Hepatocyte (in vitro differentiated cells): ENCODE results near the gene NRF1.

Experiments
- EZH2 ChIP-seq: fragments of 200-600 bp; sonication (generic); IDR thresholded peaks from 2 replicates; pipeline ENCODE4 v1.6.1; 2016; ENCODE audit warnings: antibody characterized with exemption, mild to moderate bottlenecking, borderline replicate concordance
- EZH2phosphoT487 ChIP-seq: fragments of 200-600 bp; sonication (generic); IDR thresholded peaks from one replicate; pipeline ENCODE4 v1.6.1; 2018; ENCODE audit warnings: antibody characterized with exemption, mild to moderate bottlenecking, low read depth, moderate library complexity; ENCODE audit not compliant: unreplicated experiment, severe bottlenecking
- TF ChIP-seq, protein P1 (sequence below): fragments of 200-600 bp; sonication (generic); IDR thresholded peaks from 2 replicates; pipeline ENCODE4 v1.5.1; 2016; ENCODE audit warnings: antibody characterized with exemption, mild to moderate bottlenecking; ENCODE audit not compliant: poor library complexity

DNA sequence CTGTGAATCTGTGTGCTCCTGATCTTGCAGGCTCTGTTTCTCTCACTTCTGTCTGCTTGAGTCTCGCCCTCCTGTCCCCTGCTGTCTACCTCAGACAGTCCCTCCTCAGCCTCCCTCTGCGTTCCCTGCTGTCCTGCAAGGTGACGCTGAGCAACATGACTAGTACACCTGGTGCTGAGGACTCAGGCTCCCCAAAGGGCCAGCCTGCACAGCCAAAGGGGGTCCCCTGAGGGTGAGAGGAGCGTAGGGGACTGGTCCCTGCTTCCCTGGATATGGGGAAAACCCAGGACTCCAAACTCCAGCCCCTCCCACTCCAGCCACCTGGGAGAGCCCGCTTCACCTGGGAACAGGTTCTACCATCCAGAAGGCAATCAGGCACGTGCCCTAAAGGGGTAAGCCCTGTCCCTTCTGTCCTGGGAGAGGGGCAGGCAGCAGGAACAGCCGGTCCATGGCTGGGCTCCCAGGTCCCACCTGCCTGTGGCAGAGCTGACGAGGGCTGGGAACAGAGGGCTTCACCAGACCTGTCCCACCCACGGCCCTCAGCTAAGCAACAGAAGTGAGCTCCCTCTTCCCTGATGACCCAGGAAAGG, 184.8 kb downstream of the NRF1 start:
- TF ChIP-seq, protein P1, sequence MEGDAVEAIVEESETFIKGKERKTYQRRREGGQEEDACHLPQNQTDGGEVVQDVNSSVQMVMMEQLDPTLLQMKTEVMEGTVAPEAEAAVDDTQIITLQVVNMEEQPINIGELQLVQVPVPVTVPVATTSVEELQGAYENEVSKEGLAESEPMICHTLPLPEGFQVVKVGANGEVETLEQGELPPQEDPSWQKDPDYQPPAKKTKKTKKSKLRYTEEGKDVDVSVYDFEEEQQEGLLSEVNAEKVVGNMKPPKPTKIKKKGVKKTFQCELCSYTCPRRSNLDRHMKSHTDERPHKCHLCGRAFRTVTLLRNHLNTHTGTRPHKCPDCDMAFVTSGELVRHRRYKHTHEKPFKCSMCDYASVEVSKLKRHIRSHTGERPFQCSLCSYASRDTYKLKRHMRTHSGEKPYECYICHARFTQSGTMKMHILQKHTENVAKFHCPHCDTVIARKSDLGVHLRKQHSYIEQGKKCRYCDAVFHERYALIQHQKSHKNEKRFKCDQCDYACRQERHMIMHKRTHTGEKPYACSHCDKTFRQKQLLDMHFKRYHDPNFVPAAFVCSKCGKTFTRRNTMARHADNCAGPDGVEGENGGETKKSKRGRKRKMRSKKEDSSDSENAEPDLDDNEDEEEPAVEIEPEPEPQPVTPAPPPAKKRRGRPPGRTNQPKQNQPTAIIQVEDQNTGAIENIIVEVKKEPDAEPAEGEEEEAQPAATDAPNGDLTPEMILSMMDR, result no peak
- TF ChIP-seq EZH2 (no peak), EZH2phosphoT487 (no peak)
